OCI-LY1 (cell line): ENCODE data around the gene FTCDNL1.

Source experiments
- CTCF ChIP-seq: fragments of 200-600 bp; sonication (generic), shearing (Covaris generic); IDR thresholded peaks from 2 replicates; pipeline ENCODE4 v1.5.1; 2017; ENCODE audit warnings: mild to moderate bottlenecking, antibody characterized with exemption, low read length, moderate library complexity, mixed read lengths
- EZH2 ChIP-seq: fragments of 200-600 bp; sonication (generic), shearing (Covaris generic); IDR thresholded peaks from 2 replicates; pipeline ENCODE4 v1.8.0; 2017; ENCODE audit warnings: borderline replicate concordance, mixed run types, mild to moderate bottlenecking, antibody characterized with exemption, low read length, moderate library complexity, mixed read lengths

GRCh38 chr2:199784512-199784911, 66.5 kb downstream of the FTCDNL1 start:
- TF ChIP-seq CTCF: no peak
- no peak for TF ChIP-seq EZH2
